ENCODE results near the gene PRRC2B. TPM values are rescaled to one million over a fixed set of nuclear protein-coding genes. Genes with fewer than 3 reads are reported as not detected.

The PRRC2B gene
- total and polyA plus RNA-seq, 2 of the 13 experiments (the other 11 are each of a cell fraction or from before 2014, with no cell fraction given) = 20.8 to 37.4 TPM

GRCh38 chr9:131545003-131545785 is 151.3 kb downstream of the PRRC2B start, which contains the start of gene PRRT1B (continued):
- TF ChIP-seq, protein P1, sequence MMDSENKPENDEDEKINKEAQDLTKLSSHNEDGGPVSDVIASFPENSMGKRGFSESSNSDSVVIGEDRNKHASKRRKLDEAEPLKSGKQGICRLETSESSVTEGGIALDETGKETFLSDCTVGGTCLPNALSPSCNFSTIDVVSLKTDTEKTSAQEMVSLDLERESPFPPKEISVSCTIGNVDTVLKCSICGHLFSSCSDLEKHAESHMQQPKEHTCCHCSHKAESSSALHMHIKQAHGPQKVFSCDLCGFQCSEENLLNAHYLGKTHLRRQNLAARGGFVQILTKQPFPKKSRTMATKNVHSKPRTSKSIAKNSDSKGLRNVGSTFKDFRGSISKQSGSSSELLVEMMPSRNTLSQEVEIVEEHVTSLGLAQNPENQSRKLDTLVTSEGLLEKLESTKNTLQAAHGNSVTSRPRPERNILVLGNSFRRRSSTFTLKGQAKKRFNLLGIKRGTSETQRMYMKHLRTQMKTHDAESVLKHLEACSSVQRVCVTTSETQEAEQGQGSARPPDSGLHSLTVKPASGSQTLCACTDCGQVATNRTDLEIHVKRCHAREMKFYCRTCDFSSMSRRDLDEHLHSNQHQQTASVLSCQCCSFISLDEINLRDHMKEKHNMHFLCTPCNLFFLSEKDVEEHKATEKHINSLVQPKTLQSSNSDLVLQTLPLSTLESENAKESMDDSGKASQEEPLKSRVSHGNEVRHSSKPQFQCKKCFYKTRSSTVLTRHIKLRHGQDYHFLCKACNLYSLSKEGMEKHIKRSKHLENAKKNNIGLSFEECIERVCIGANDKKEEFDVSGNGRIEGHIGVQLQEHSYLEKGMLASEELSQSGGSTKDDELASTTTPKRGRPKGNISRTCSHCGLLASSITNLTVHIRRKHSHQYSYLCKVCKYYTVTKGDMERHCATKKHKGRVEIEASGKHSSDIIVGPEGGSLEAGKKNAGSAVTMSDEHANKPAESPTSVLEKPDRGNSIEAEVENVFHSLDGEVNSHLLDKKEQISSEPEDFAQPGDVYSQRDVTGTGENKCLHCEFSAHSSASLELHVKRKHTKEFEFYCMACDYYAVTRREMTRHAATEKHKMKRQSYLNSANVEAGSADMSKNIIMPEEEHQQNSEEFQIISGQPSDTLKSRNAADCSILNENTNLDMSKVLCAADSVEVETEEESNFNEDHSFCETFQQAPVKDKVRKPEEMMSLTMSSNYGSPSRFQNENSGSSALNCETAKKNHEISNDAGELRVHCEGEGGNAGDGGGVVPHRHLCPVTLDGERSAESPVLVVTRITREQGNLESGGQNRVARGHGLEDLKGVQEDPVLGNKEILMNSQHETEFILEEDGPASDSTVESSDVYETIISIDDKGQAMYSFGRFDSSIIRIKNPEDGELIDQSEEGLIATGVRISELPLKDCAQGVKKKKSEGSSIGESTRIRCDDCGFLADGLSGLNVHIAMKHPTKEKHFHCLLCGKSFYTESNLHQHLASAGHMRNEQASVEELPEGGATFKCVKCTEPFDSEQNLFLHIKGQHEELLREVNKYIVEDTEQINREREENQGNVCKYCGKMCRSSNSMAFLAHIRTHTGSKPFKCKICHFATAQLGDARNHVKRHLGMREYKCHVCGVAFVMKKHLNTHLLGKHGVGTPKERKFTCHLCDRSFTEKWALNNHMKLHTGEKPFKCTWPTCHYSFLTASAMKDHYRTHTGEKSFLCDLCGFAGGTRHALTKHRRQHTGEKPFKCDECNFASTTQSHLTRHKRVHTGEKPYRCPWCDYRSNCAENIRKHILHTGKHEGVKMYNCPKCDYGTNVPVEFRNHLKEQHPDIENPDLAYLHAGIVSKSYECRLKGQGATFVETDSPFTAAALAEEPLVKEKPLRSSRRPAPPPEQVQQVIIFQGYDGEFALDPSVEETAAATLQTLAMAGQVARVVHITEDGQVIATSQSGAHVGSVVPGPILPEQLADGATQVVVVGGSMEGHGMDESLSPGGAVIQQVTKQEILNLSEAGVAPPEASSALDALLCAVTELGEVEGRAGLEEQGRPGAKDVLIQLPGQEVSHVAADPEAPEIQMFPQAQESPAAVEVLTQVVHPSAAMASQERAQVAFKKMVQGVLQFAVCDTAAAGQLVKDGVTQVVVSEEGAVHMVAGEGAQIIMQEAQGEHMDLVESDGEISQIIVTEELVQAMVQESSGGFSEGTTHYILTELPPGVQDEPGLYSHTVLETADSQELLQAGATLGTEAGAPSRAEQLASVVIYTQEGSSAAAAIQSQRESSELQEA (CRISPR knock-in tag; IDR thresholded peaks at IDR 0.05; ENCODE audit: not compliant biosample characterization) = no peak
- TF ChIP-seq DZIP1 (CRISPR knock-in tag; IDR thresholded peaks at IDR 0.05) (no peak), GATA4 (IDR thresholded peaks at IDR 0.05; ENCODE audit: borderline replicate concordance, low read depth) (no peak), ZSCAN20 (CRISPR knock-in tag; IDR thresholded peaks at IDR 0.05; ENCODE audit: borderline replicate concordance) (no peak), KAT8 (CRISPR knock-in tag; IDR thresholded peaks at IDR 0.05) (peak; percentile 39; the same call in 1 of the 2 replicates), SETDB1 (CRISPR knock-in tag; IDR thresholded peaks at IDR 0.05; ENCODE audit: borderline replicate concordance) (no peak), KDM3A (CRISPR knock-in tag; IDR thresholded peaks at IDR 0.05; ENCODE audit: low read depth) (peak; percentile 90), ZFP36L1 (CRISPR knock-in tag; IDR thresholded peaks at IDR 0.05) (no peak), KDM2A (CRISPR knock-in tag; IDR thresholded peaks at IDR 0.05; ENCODE audit: borderline replicate concordance, low read depth) (peak; percentile 81), NFIC (IDR thresholded peaks at IDR 0.05; ENCODE audit: low read length) (no peak), THAP9 (CRISPR knock-in tag; IDR thresholded peaks at IDR 0.05; ENCODE audit: borderline replicate concordance) (no peak), ZNF552 (CRISPR knock-in tag; IDR thresholded peaks at IDR 0.05; ENCODE audit: borderline replicate concordance) (no peak), SALL2 (CRISPR knock-in tag; IDR thresholded peaks at IDR 0.05) (no peak), MEF2D (CRISPR knock-in tag; IDR thresholded peaks at IDR 0.05) (peak; percentile 52; the same call in 1 of the 2 replicates), TRIM24 (CRISPR knock-in tag; IDR thresholded peaks at IDR 0.05) (no peak)
